HEK293 (cell line): ENCODE measurements around the gene RYR2.

Experiments
- ATF2 ChIP-seq: fragments of 450-650 bp; formaldehyde crosslinking; IDR thresholded peaks from 2 replicates; pipeline ENCODE4 v1.5.1; 2016; ENCODE audit warnings: missing biosample characterization, missing genetic modification characterization, low read depth
- CTCF ChIP-seq: fragments of 450-650 bp; formaldehyde crosslinking; IDR thresholded peaks from 2 replicates; pipeline ENCODE4 v1.5.1; 2016; ENCODE audit warnings: missing biosample characterization, missing genetic modification characterization
- REST ChIP-seq: fragments of 450-650 bp; formaldehyde crosslinking; IDR thresholded peaks from 2 replicates; pipeline ENCODE4 v1.5.1; 2016; ENCODE audit warnings: missing biosample characterization, missing genetic modification characterization
- SCRT1 ChIP-seq: fragments of 450-650 bp; formaldehyde crosslinking; IDR thresholded peaks from 2 replicates; pipeline ENCODE4 v1.5.1; 2016; ENCODE audit warnings: missing biosample characterization, missing genetic modification characterization, borderline replicate concordance
- SP2 ChIP-seq: fragments of 450-650 bp; formaldehyde crosslinking; IDR thresholded peaks from 2 replicates; pipeline ENCODE4 v1.5.1; 2016; ENCODE audit warnings: missing biosample characterization, missing genetic modification characterization
- TCF7L2 ChIP-seq: IDR thresholded peaks from 2 replicates; pipeline ENCODE4 v1.6.1; 2011; ENCODE audit warnings: low read depth, mild to moderate bottlenecking, inconsistent platforms, low read length, moderate library complexity, borderline replicate concordance
- ZBTB10 ChIP-seq: fragments of 450-650 bp; formaldehyde crosslinking; IDR thresholded peaks from 2 replicates; pipeline ENCODE4 v1.5.1; 2016; ENCODE audit warnings: missing biosample characterization, missing genetic modification characterization
- ZNF311 ChIP-seq: fragments of 450-650 bp; formaldehyde crosslinking; IDR thresholded peaks from 2 replicates; pipeline ENCODE4 v1.5.1; 2017; ENCODE audit warnings: missing biosample characterization, missing genetic modification characterization, borderline replicate concordance
- ZNF561 ChIP-seq: fragments of 450-650 bp; IDR thresholded peaks from 2 replicates; pipeline ENCODE4 v1.5.1; 2018; ENCODE audit warnings: missing biosample characterization, missing genetic modification characterization, borderline replicate concordance
- ZNF639 ChIP-seq: fragments of 450-650 bp; formaldehyde crosslinking; IDR thresholded peaks from 2 replicates; pipeline ENCODE4 v1.5.1; 2016; ENCODE audit warnings: missing biosample characterization, missing genetic modification characterization

GRCh38 chr1:237431448-237431847, 389.5 kb downstream of the RYR2 start:
- TF ChIP-seq ATF2 (tag by site-specific recombination) = no peak
- TF ChIP-seq ZNF311 (tag by site-specific recombination) = no peak
- no peak for TF ChIP-seq SP2 (tag by site-specific recombination)
- no peak for TF ChIP-seq SCRT1 (tag by site-specific recombination)
- TF ChIP-seq ZNF561 (tag by site-specific recombination) = no peak
- no peak for TF ChIP-seq ZNF639 (tag by site-specific recombination)
- no peak for TF ChIP-seq TCF7L2
- TF ChIP-seq REST (tag by site-specific recombination) = no peak
- no peak for TF ChIP-seq CTCF (tag by site-specific recombination)
- TF ChIP-seq ZBTB10 (tag by site-specific recombination) = no peak
